GM18519 (cell line): Measurements from ENCODE around the gene ADCY5.
"Not testable (repeated sequence)": the region's sequence is repeated elsewhere in the genome, so short reads cannot be mapped to it uniquely, and the experiment has no call there.

Experiments used
- ATAC-seq: cut with Tn5 transposase; IDR thresholded peaks from one replicate; pipeline ENCODE4 v1.9.1; 2021; ENCODE audit warnings: mild to moderate bottlenecking, moderate library complexity; ENCODE audit not compliant: unreplicated experiment, low FRiP score

Gene ADCY5

GRCh38 chr3:123278446-123278845, 170.4 kb downstream of the ADCY5 start:
- no peak for ATAC-seq

- ATAC-seq = no peak
Observed at GRCh38 chr3:123277106-123277505, 171.8 kb downstream of the ADCY5 start.

- no peak for ATAC-seq
Observed at GRCh38 chr3:123276346-123277006, 172.4 kb downstream of the ADCY5 start.

GRCh38 chr3:123275691-123276090, 173.2 kb downstream of the ADCY5 start:
- ATAC-seq = no peak

- ATAC-seq = no peak
Observed at GRCh38 chr3:123272547-123272946, 176.3 kb downstream of the ADCY5 start.

GRCh38 chr3:123271466-123272159, 177.3 kb downstream of the ADCY5 start:
- ATAC-seq = no peak

GRCh38 chr3:123270818-123271217, 178.1 kb downstream of the ADCY5 start:
- ATAC-seq = no peak

- ATAC-seq = no peak
Observed at GRCh38 chr3:123267821-123268220, 181.1 kb downstream of the ADCY5 start.

GRCh38 chr3:123263941-123264340, 184.9 kb downstream of the ADCY5 start:
- ATAC-seq = no peak

GRCh38 chr3:123262868-123263267, 186.0 kb downstream of the ADCY5 start:
- no peak for ATAC-seq

- ATAC-seq = no peak
Observed at GRCh38 chr3:123262226-123262625, 186.7 kb downstream of the ADCY5 start.

- ATAC-seq = no peak
Observed at GRCh38 chr3:123261666-123262065, 187.2 kb downstream of the ADCY5 start.

GRCh38 chr3:123258811-123259420, 190.0 kb downstream of the ADCY5 start:
- no peak for ATAC-seq

GRCh38 chr3:123258359-123258758, 190.5 kb downstream of the ADCY5 start:
- no peak for ATAC-seq

- ATAC-seq = no peak
Observed at GRCh38 chr3:123256256-123256655, 192.6 kb downstream of the ADCY5 start.

GRCh38 chr3:123246866-123247265, 202.0 kb downstream of the ADCY5 start:
- ATAC-seq = no peak

GRCh38 chr3:123244128-123244527, 204.8 kb downstream of the ADCY5 start:
- ATAC-seq = no peak

GRCh38 chr3:123239756-123240155, 209.1 kb downstream of the ADCY5 start:
- no peak for ATAC-seq

- not testable (repeated sequence) for ATAC-seq
Observed at GRCh38 chr3:123239186-123239585, 209.7 kb downstream of the ADCY5 start.

- ATAC-seq = no peak
Observed at GRCh38 chr3:123236902-123237301, 212.0 kb downstream of the ADCY5 start.
